Measurements from ENCODE around the gene PDGFB. TPM values are rescaled to one million over a fixed set of nuclear protein-coding genes. Genes with fewer than 3 reads are reported as not detected.

PDGFB gene
- total and polyA plus RNA-seq, 2 donors (not counting 1 experiment from before 2014, with no cell fraction given): 0.04 TPM; not detected in 1

GRCh38 chr22:39283322-39284141 is 38.8 kb upstream of the PDGFB start:
- peaks cover 0 to 22% (median 4%) of the 10 kb centered on the region in 3 donors for H3K9me3 ChIP-seq (ENCODE audit: control extremely low read depth in 1 of 3, control insufficient read depth in 2 of 3, insufficient read depth in 1 of 3, low read length in 2 of 3)
- no peak for DNase-seq
- CTCF ChIA-PET: no interaction called here
- POLR2A ChIA-PET: no interaction called here
- no peak overlapping the region for H3K27ac Mint-ChIP-seq
- H3K36me3 ChIP-seq (replicated peaks in 1 of 2; ENCODE audit: control extremely low read depth in 1 of 2, control insufficient read depth in 1 of 2, extremely low read depth in 1 of 2, insufficient read depth in 2 of 2, low read length in 1 of 2): no peaks in the 10 kb centered on the region
- ATAC-seq (ENCODE audit: low read depth): no peak
- H4K20me1 ChIP-seq (ENCODE audit: control insufficient read depth, insufficient read depth, low read length, poor library complexity, severe bottlenecking): no peaks in the 10 kb centered on the region
- peaks cover 13 to 19% of the 10 kb centered on the region in 2 donors for H3K4me1 ChIP-seq (ENCODE audit: control insufficient read depth in 2 of 2, insufficient read depth in 2 of 2, low read length in 2 of 2)
- H3K27me3 ChIP-seq (replicated peaks in 1 of 4; ENCODE audit: control extremely low read depth in 1 of 4, control insufficient read depth in 3 of 4, insufficient read depth in 4 of 4, low read length in 3 of 4): peaks cover 0 to 24% (median 6%) of the 10 kb centered on the region in 4 experiments
- no peak overlapping the region for H3K9ac ChIP-seq (ENCODE audit: low read length)
- no peak overlapping the region for H2AFZ ChIP-seq (ENCODE audit: insufficient read depth, low read depth, low read length, poor library complexity, severe bottlenecking)
- H3K27ac ChIP-seq (ENCODE audit: low read length in 2 of 2): no peak overlapping the region
- H3K27me3 Mint-ChIP-seq: peaks cover 18% of the 10 kb centered on the region
- no peak overlapping the region for H3K4me3 Mint-ChIP-seq
- no peaks in the 10 kb centered on the region for H3K79me2 ChIP-seq (ENCODE audit: control insufficient read depth, insufficient read depth, low read length)
- no peak overlapping the region for H3K4me3 ChIP-seq (ENCODE audit: control extremely low read depth in 1 of 5, extremely low read depth in 1 of 5, insufficient read depth in 1 of 5, low read depth in 2 of 5, low read length in 4 of 5)
- no peaks in the 10 kb centered on the region for H3K9me3 Mint-ChIP-seq (ENCODE audit: insufficient read depth)
- H3K4me1 Mint-ChIP-seq: peaks cover 12% of the 10 kb centered on the region
- no peak overlapping the region for H3K4me2 ChIP-seq (replicated peaks; ENCODE audit: low read depth, low read length, poor library complexity, severe bottlenecking)
- TF ChIP-seq EZH2 (IDR thresholded peaks at IDR 0.05; ENCODE audit: borderline replicate concordance, insufficient read depth, low read depth, low read length, poor library complexity, severe bottlenecking) (no peak), CTCF (IDR thresholded peaks at IDR 0.05) (no peak)
- intact Hi-C loops (cut with micrococcal nuclease): no loop called here
- WGBS (ENCODE audit: insufficient coverage): 63% methylated on average over 27 of the region's 27 CpGs

- peaks cover 0 to 22% (median 4%) of the 10 kb centered on the region in 3 donors for H3K9me3 ChIP-seq (ENCODE audit: control extremely low read depth in 1 of 3, control insufficient read depth in 2 of 3, insufficient read depth in 1 of 3, low read length in 2 of 3)
- H3K27me3 ChIP-seq (replicated peaks in 1 of 4; ENCODE audit: control extremely low read depth in 1 of 4, control insufficient read depth in 3 of 4, insufficient read depth in 4 of 4, low read length in 3 of 4): peaks cover 0 to 30% (median 8%) of the 10 kb centered on the region in 4 experiments
- peaks cover 12% of the 10 kb centered on the region for H3K4me1 Mint-ChIP-seq
- no peak overlapping the region for H3K4me3 ChIP-seq (ENCODE audit: control extremely low read depth in 1 of 5, extremely low read depth in 1 of 5, insufficient read depth in 1 of 5, low read depth in 2 of 5, low read length in 4 of 5)
- H3K4me1 ChIP-seq (ENCODE audit: control insufficient read depth in 2 of 2, insufficient read depth in 2 of 2, low read length in 2 of 2): peaks cover 13 to 19% of the 10 kb centered on the region in 2 donors
- ATAC-seq (ENCODE audit: low read depth) (no peak), DNase-seq (no peak)
- intact Hi-C loops (cut with micrococcal nuclease): no loop called here
- TF ChIP-seq CTCF (IDR thresholded peaks at IDR 0.05) (no peak), EZH2 (IDR thresholded peaks at IDR 0.05; ENCODE audit: borderline replicate concordance, insufficient read depth, low read depth, low read length, poor library complexity, severe bottlenecking) (no peak)
- no peaks in the 10 kb centered on the region for H3K9me3 Mint-ChIP-seq (ENCODE audit: insufficient read depth)
- H3K79me2 ChIP-seq (ENCODE audit: control insufficient read depth, insufficient read depth, low read length): no peaks in the 10 kb centered on the region
- no peak overlapping the region for H3K9ac ChIP-seq (ENCODE audit: low read length)
- no peaks in the 10 kb centered on the region for H4K20me1 ChIP-seq (ENCODE audit: control insufficient read depth, insufficient read depth, low read length, poor library complexity, severe bottlenecking)
- CTCF ChIA-PET: no interaction called here
- peaks cover 18% of the 10 kb centered on the region for H3K27me3 Mint-ChIP-seq
- no peak overlapping the region for H3K27ac Mint-ChIP-seq
- WGBS (ENCODE audit: insufficient coverage): 82% methylated on average over 7 of the region's 9 CpGs
- POLR2A ChIA-PET: no interaction called here
- no peak overlapping the region for H2AFZ ChIP-seq (ENCODE audit: insufficient read depth, low read depth, low read length, poor library complexity, severe bottlenecking)
- no peak overlapping the region for H3K4me2 ChIP-seq (replicated peaks; ENCODE audit: low read depth, low read length, poor library complexity, severe bottlenecking)
- no peak overlapping the region for H3K27ac ChIP-seq (ENCODE audit: low read length in 2 of 2)
- no peaks in the 10 kb centered on the region for H3K36me3 ChIP-seq (replicated peaks in 1 of 2; ENCODE audit: control extremely low read depth in 1 of 2, control insufficient read depth in 1 of 2, extremely low read depth in 1 of 2, insufficient read depth in 2 of 2, low read length in 1 of 2)
- no peak overlapping the region for H3K4me3 Mint-ChIP-seq
Measured at GRCh38 chr22:39282645-39283321, 38.0 kb upstream of the PDGFB start.

Data from B cell (primary cell).